ENCODE measurements around the gene PLSCR5. TPM values are rescaled to one million over a fixed set of nuclear protein-coding genes. Genes with fewer than 3 reads are reported as not detected.

Gene PLSCR5
- total and polyA plus RNA-seq, 2 experiments from 2014 or later, result not detected

- Mint-ChIP-seq H3K27ac (no peak overlapping the region), H3K9me3 (no peaks in the 10 kb centered on the region), H3K27me3 (ENCODE audit: insufficient read depth, low read depth, poor library complexity) (no peaks in the 10 kb centered on the region), H3K4me1 (peaks cover 25% of the 10 kb centered on the region), H3K4me3 (no peak overlapping the region), H3K36me3 (ENCODE audit: low read depth) (peaks cover 3% of the 10 kb centered on the region; the same call in 1 of the 3 replicates)
- Histone ChIP-seq H3K27me3 (ENCODE audit: insufficient read depth) (no peaks in the 10 kb centered on the region), H3K4me1 (ENCODE audit: insufficient read depth) (peaks cover 26% of the 10 kb centered on the region), H3K9me2 (ENCODE audit: insufficient read depth) (peaks cover 8% of the 10 kb centered on the region; the same call in 1 of the 2 replicates), H3K4me3 (no peak overlapping the region), H3K4me2 (peak overlapping the region; percentile 19; the same call in 1 of the 2 replicates), H3K27ac (ENCODE audit: low read depth) (no peak overlapping the region), H4K20me1 (replicated peaks; ENCODE audit: insufficient read depth) (no peaks in the 10 kb centered on the region), H3K79me2 (replicated peaks; ENCODE audit: insufficient read depth) (no peaks in the 10 kb centered on the region), H3K36me3 (ENCODE audit: insufficient read depth) (no peaks in the 10 kb centered on the region; the same call in 1 of the 2 replicates), H3F3A (replicated peaks; ENCODE audit: low read depth) (no peaks in the 10 kb centered on the region), H2AFZ (no peak overlapping the region)
- ATAC-seq (no peak), DNase-seq (ENCODE audit: low spot score) (no peak)
- TF ChIP-seq ZNF114 (CRISPR knock-in tag; IDR thresholded peaks at IDR 0.05) (no peak), JUNB (IDR thresholded peaks at IDR 0.05; ENCODE audit: unreplicated experiment) (no peak), POLR2AphosphoS5 (IDR thresholded peaks at IDR 0.05; ENCODE audit: low read depth) (no peak), EZH2 (IDR thresholded peaks at IDR 0.05; ENCODE audit: low read depth, unreplicated experiment) (no peak), ETS1 (IDR thresholded peaks at IDR 0.05) (no peak), REST (IDR thresholded peaks at IDR 0.05; ENCODE audit: unreplicated experiment) (no peak), STAT1 (IDR thresholded peaks at IDR 0.05; ENCODE audit: unreplicated experiment) (no peak), NANOG (IDR thresholded peaks at IDR 0.05; ENCODE audit: borderline replicate concordance) (no peak), EZH2phosphoT487 (IDR thresholded peaks at IDR 0.05; ENCODE audit: unreplicated experiment) (no peak), CTCF (conservative IDR thresholded peaks at IDR 0.05; ENCODE audit: low read depth in 2 of 2) (no peak), CREB1 (CRISPR knock-in tag; IDR thresholded peaks at IDR 0.05; ENCODE audit: low read depth) (no peak), ZNF462 (CRISPR knock-in tag; IDR thresholded peaks at IDR 0.05) (no peak), ZNF331 (CRISPR knock-in tag; IDR thresholded peaks at IDR 0.05; ENCODE audit: low read depth) (no peak)
Measured at GRCh38 chr3:146550743-146551510, 54.2 kb downstream of the PLSCR5 start.

Measured in GM23338 (cell line).